HEK293 (cell line): ENCODE data around the gene ZCCHC14.

ENCODE experiments used
- CTCF ChIA-PET: fragments of 350-600 bp; formaldehyde crosslinking; extraction: SDS; loops from one replicate; lab custom pipeline; 2021; ENCODE audit warnings: antibody characterized with exemption; lab: Yijun Ruan, JAX
- POLR2A ChIA-PET: fragments of 300-600 bp; formaldehyde crosslinking; extraction: SDS; loops from one replicate; lab custom pipeline; 2020; ENCODE audit warnings: antibody characterized with exemption, inconsistent platforms; lab: Yijun Ruan, JAX
- H3K27ac ChIP-seq: fragments of 200-500 bp; sonication (Bioruptor generic); 2 replicates; pipeline ENCODE4 v1.5.1; 2014; ENCODE audit warnings: low read depth, low read length, control low read depth, inconsistent platforms; ENCODE audit errors: extremely low read depth
- H3K36me3 ChIP-seq, 2 experiments: fragments of 200-500 bp in 1 of 2; sonication (Bioruptor generic) in 1 of 2; 1 replicate in 1 of 2; 2 replicates in 1 of 2; pipeline ENCODE4 v1.5.1; 2014 to 2017; ENCODE audit warnings: inconsistent platforms in 2 of 2, low read length in 2 of 2; ENCODE audit not compliant: control insufficient read depth in 2 of 2, insufficient read depth in 1 of 2
- H3K4me1 ChIP-seq: fragments of 200-500 bp; sonication (Bioruptor generic); 2 replicates; pipeline ENCODE4 v1.5.1; 2014; ENCODE audit warnings: mild to moderate bottlenecking, low read length, inconsistent platforms; ENCODE audit not compliant: control insufficient read depth, insufficient read depth
- H3K4me3 ChIP-seq: 2 replicates; pipeline ENCODE4 v1.5.1; 2011; ENCODE audit warnings: low read depth, mild to moderate bottlenecking, control low read depth, low read length, moderate library complexity
- H3K9me3 ChIP-seq: fragments of 200-500 bp; sonication (Bioruptor generic); 2 replicates; pipeline ENCODE4 v1.5.1; 2014; ENCODE audit warnings: low read depth, low read length, inconsistent platforms; ENCODE audit not compliant: control insufficient read depth, insufficient read depth
- GFI1B ChIP-seq: fragments of 450-650 bp; formaldehyde crosslinking; IDR thresholded peaks from 2 replicates; pipeline ENCODE4 v1.5.1; 2016; ENCODE audit warnings: missing biosample characterization, missing genetic modification characterization
- PRDM6 ChIP-seq: fragments of 450-650 bp; formaldehyde crosslinking; IDR thresholded peaks from 2 replicates; pipeline ENCODE4 v1.5.1; 2017; ENCODE audit warnings: missing biosample characterization, missing genetic modification characterization
- SETDB1 ChIP-seq: IDR thresholded peaks from one replicate; pipeline ENCODE4 v1.6.1; 2017; ENCODE audit warnings: mild to moderate bottlenecking, low read length, moderate library complexity, mixed read lengths; ENCODE audit not compliant: insufficient read length
- SP2 ChIP-seq: fragments of 450-650 bp; formaldehyde crosslinking; IDR thresholded peaks from 2 replicates; pipeline ENCODE4 v1.5.1; 2016; ENCODE audit warnings: missing biosample characterization, missing genetic modification characterization
- ZBTB21 ChIP-seq: fragments of 450-650 bp; formaldehyde crosslinking; IDR thresholded peaks from 2 replicates; pipeline ENCODE4 v1.5.1; 2017; ENCODE audit warnings: missing biosample characterization, missing genetic modification characterization
- ZBTB26 ChIP-seq: fragments of 450-650 bp; formaldehyde crosslinking; optimal IDR thresholded peaks from 2 replicates; pipeline ENCODE3; 2016; ENCODE audit warnings: missing biosample characterization, mild to moderate bottlenecking, missing genetic modification characterization
- ZBTB6 ChIP-seq: fragments of 450-650 bp; formaldehyde crosslinking; IDR thresholded peaks from 2 replicates; pipeline ENCODE4 v1.5.1; 2017; ENCODE audit warnings: missing biosample characterization, missing genetic modification characterization
- ZNF121 ChIP-seq: fragments of 450-650 bp; formaldehyde crosslinking; IDR thresholded peaks from 2 replicates; pipeline ENCODE4 v1.5.1; 2016; ENCODE audit warnings: missing biosample characterization, missing genetic modification characterization
- ZNF140 ChIP-seq: fragments of 450-650 bp; formaldehyde crosslinking; IDR thresholded peaks from 2 replicates; pipeline ENCODE4 v1.5.1; 2016; ENCODE audit warnings: missing biosample characterization, missing genetic modification characterization
- ZNF157 ChIP-seq: fragments of 450-650 bp; formaldehyde crosslinking; IDR thresholded peaks from 2 replicates; pipeline ENCODE4 v1.5.1; 2016; ENCODE audit warnings: missing biosample characterization, missing genetic modification characterization
- ZNF350 ChIP-seq: fragments of 450-650 bp; formaldehyde crosslinking; IDR thresholded peaks from 2 replicates; pipeline ENCODE4 v1.5.0; 2017; ENCODE audit warnings: missing biosample characterization, mild to moderate bottlenecking, missing genetic modification characterization
- ZNF362 ChIP-seq: fragments of 450-650 bp; formaldehyde crosslinking; IDR thresholded peaks from 2 replicates; pipeline ENCODE4 v1.5.1; 2016; ENCODE audit warnings: missing biosample characterization, missing genetic modification characterization
- ZNF37A ChIP-seq: fragments of 450-650 bp; IDR thresholded peaks from 2 replicates; pipeline ENCODE4 v1.5.1; 2018; ENCODE audit warnings: missing biosample characterization, missing genetic modification characterization
- ZNF521 ChIP-seq: fragments of 450-650 bp; formaldehyde crosslinking; IDR thresholded peaks from 2 replicates; pipeline ENCODE4 v1.5.1; 2017; ENCODE audit warnings: missing biosample characterization, mild to moderate bottlenecking, missing genetic modification characterization
- ZNF621 ChIP-seq: fragments of 450-650 bp; formaldehyde crosslinking; IDR thresholded peaks from 2 replicates; pipeline ENCODE4 v1.5.1; 2017; ENCODE audit warnings: missing biosample characterization, missing genetic modification characterization
- ZNF658 ChIP-seq: fragments of 450-650 bp; formaldehyde crosslinking; IDR thresholded peaks from 2 replicates; pipeline ENCODE4; 2016; ENCODE audit warnings: missing biosample characterization, missing genetic modification characterization
- ZNF76 ChIP-seq: fragments of 450-650 bp; formaldehyde crosslinking; IDR thresholded peaks from 2 replicates; pipeline ENCODE4; 2016; ENCODE audit warnings: low read depth, missing biosample characterization, missing genetic modification characterization, borderline replicate concordance
- ZNF776 ChIP-seq: fragments of 450-650 bp; formaldehyde crosslinking; IDR thresholded peaks from 2 replicates; pipeline ENCODE4 v1.5.0; 2017; ENCODE audit warnings: missing biosample characterization, missing genetic modification characterization, borderline replicate concordance
- ZNF785 ChIP-seq: fragments of 450-650 bp; formaldehyde crosslinking; IDR thresholded peaks from 2 replicates; pipeline ENCODE4 v1.5.1; 2016; ENCODE audit warnings: missing biosample characterization, missing genetic modification characterization
- ZSCAN30 ChIP-seq: fragments of 450-650 bp; IDR thresholded peaks from 2 replicates; pipeline ENCODE4 v1.5.1; 2018; ENCODE audit warnings: missing biosample characterization, mild to moderate bottlenecking, missing genetic modification characterization, moderate library complexity

Gene ZCCHC14

GRCh38 chr16:87490799-87491521 is 1.9 kb downstream of the ZCCHC14 start (continued):
- TF ChIP-seq ZBTB26 (tag by site-specific recombination): peak; percentile 38

GRCh38 chr16:87490096-87490798 is 2.6 kb downstream of the ZCCHC14 start:
- Histone ChIP-seq H3K4me3 (peak overlapping the region; percentile 43), H3K36me3 (peaks cover 0 to 5% of the 10 kb centered on the region in 2 experiments; a peak in 2 of 3 replicates), H3K4me1 (peaks cover 8% of the 10 kb centered on the region), H3K9me3 (no peaks in the 10 kb centered on the region), H3K27ac (peak overlapping the region; percentile 66; the same call in 1 of the 2 replicates)
- TF ChIP-seq ZNF350 (tag by site-specific recombination): no peak
- TF ChIP-seq SETDB1: no peak
- no peak for TF ChIP-seq ZNF121
- no peak for TF ChIP-seq ZBTB6 (tag by site-specific recombination)
- TF ChIP-seq ZSCAN30 (tag by site-specific recombination): no peak
- no peak for TF ChIP-seq SP2 (tag by site-specific recombination)
- TF ChIP-seq ZNF658 (tag by site-specific recombination): no peak
- TF ChIP-seq ZNF621 (tag by site-specific recombination): no peak
- no peak for TF ChIP-seq ZNF362 (tag by site-specific recombination)
- no peak for TF ChIP-seq ZNF785
- no peak for TF ChIP-seq ZNF157 (tag by site-specific recombination)
- TF ChIP-seq PRDM6 (tag by site-specific recombination): no peak
- no peak for TF ChIP-seq ZBTB21
- no peak for TF ChIP-seq ZNF140 (tag by site-specific recombination)
- no peak for TF ChIP-seq ZNF521 (tag by site-specific recombination)
- TF ChIP-seq GFI1B (tag by site-specific recombination): no peak
- TF ChIP-seq ZNF76: no peak
- TF ChIP-seq ZNF776 (tag by site-specific recombination): no peak
- no peak for TF ChIP-seq ZNF37A (tag by site-specific recombination)
- ChIA-PET POLR2A (interaction anchor here (1.2 kb wide), 2 partner anchors 28 to 29 kb away, joined by 3 read pairs; no protein-coding TSS in a partner anchor), CTCF (interaction anchor here (1.2 to 2.6 kb wide), 2 partner anchors 25 to 29 kb away, joined by 4 to 12 read pairs; no protein-coding TSS in a partner anchor)
